ENCODE measurements around the gene SIKE1.

GRCh38 chr1:114780344-114781226, at the start of gene SIKE1:
- TF ChIP-seq CTCF (IDR thresholded peaks at IDR 0.05) (no peak), POLR2A (IDR thresholded peaks at IDR 0.05) (peak; percentile 65 to 92 (median 90))

Data from body of pancreas (tissue), 4 donors.